ENCODE data around the gene CDH20. TPM values are rescaled to one million over a fixed set of nuclear protein-coding genes. Genes with fewer than 3 reads are reported as not detected.

The CDH20 gene
- total RNA-seq, 1 donor from 2014 or later = 0.24 TPM

GRCh38 chr18:61340148-61340547 is 6.9 kb downstream of the CDH20 start:
- Histone ChIP-seq H3K4me1 (no peaks in the 10 kb centered on the region), H3K36me3 (no peaks in the 10 kb centered on the region), H3K4me3 (no peak overlapping the region), H3K27ac (no peak overlapping the region), H3K9me3 (no peaks in the 10 kb centered on the region), H3K27me3 (ENCODE audit: low read depth) (peaks cover 8% of the 10 kb centered on the region)
- ATAC-seq (no peak), DNase-seq (no peak)
- TF ChIP-seq CTCF (IDR thresholded peaks at IDR 0.05) = no peak
- intact Hi-C loops (cut with DNase I) = no loop called here

GRCh38 chr18:61348230-61348629 is 15.0 kb downstream of the CDH20 start:
- no peaks in the 10 kb centered on the region for H3K27me3 ChIP-seq (ENCODE audit: low read depth)
- TF ChIP-seq CTCF (IDR thresholded peaks at IDR 0.05) = no peak
- H3K4me1 ChIP-seq = no peaks in the 10 kb centered on the region
- ATAC-seq (no peak), DNase-seq (no peak)
- intact Hi-C loops (cut with DNase I) = no loop called here
- H3K27ac ChIP-seq = no peak overlapping the region
- H3K4me3 ChIP-seq = no peak overlapping the region
- H3K9me3 ChIP-seq = no peaks in the 10 kb centered on the region
- no peaks in the 10 kb centered on the region for H3K36me3 ChIP-seq

- TF ChIP-seq CTCF (IDR thresholded peaks at IDR 0.05) = no peak
- H3K27ac ChIP-seq = no peak overlapping the region
- no peaks in the 10 kb centered on the region for H3K9me3 ChIP-seq
- ATAC-seq = no peak
- no peaks in the 10 kb centered on the region for H3K36me3 ChIP-seq
- intact Hi-C loops (cut with DNase I) = no loop called here
- no peaks in the 10 kb centered on the region for H3K4me1 ChIP-seq
- no peak overlapping the region for H3K4me3 ChIP-seq
- no peak for DNase-seq
- no peaks in the 10 kb centered on the region for H3K27me3 ChIP-seq (ENCODE audit: low read depth)
Observed at GRCh38 chr18:61350578-61350977, 17.3 kb downstream of the CDH20 start.

- Histone ChIP-seq H3K36me3 (no peaks in the 10 kb centered on the region), H3K9me3 (no peaks in the 10 kb centered on the region), H3K4me3 (no peak overlapping the region), H3K4me1 (no peaks in the 10 kb centered on the region), H3K27ac (no peak overlapping the region), H3K27me3 (ENCODE audit: low read depth) (no peaks in the 10 kb centered on the region)
- ATAC-seq = no peak
- intact Hi-C loops (cut with DNase I) = no loop called here
- TF ChIP-seq CTCF (IDR thresholded peaks at IDR 0.05) = no peak
- no peak for DNase-seq
Observed at GRCh38 chr18:61352059-61352458, 18.8 kb downstream of the CDH20 start.

GRCh38 chr18:61352611-61353010 is 19.4 kb downstream of the CDH20 start:
- Histone ChIP-seq H3K36me3 (no peaks in the 10 kb centered on the region), H3K4me3 (no peak overlapping the region), H3K27me3 (ENCODE audit: low read depth) (no peaks in the 10 kb centered on the region), H3K27ac (no peak overlapping the region), H3K9me3 (no peaks in the 10 kb centered on the region), H3K4me1 (no peaks in the 10 kb centered on the region)
- intact Hi-C loops (cut with DNase I) = no loop called here
- ATAC-seq (no peak), DNase-seq (no peak)
- TF ChIP-seq CTCF (IDR thresholded peaks at IDR 0.05) = no peak

All from lower lobe of right lung (tissue), 2 donors.